Measurements from ENCODE around the gene BCL2L15. TPM values are rescaled to one million over a fixed set of nuclear protein-coding genes. Genes with fewer than 3 reads are reported as not detected.

The BCL2L15 gene
- total RNA-seq, 1 experiment from 2014 or later = 0.17 TPM

GRCh38 chr1:113898241-113898814 lies 10.9 kb upstream of the BCL2L15 start:
- no peak overlapping the region for H3K4me3 Mint-ChIP-seq
- H3K36me3 Mint-ChIP-seq = peaks cover 25% of the 10 kb centered on the region
- ATAC-seq (no peak), DNase-seq (ENCODE audit: low spot score) (no peak)
- no peaks in the 10 kb centered on the region for H3K9me3 Mint-ChIP-seq
- CTCF ChIA-PET = no interaction called here
- no peaks in the 10 kb centered on the region; the same call in 1 of the 2 replicates for H3K4me1 Mint-ChIP-seq
- 0 out of 2 replicates have a peak overlapping the region, but pooled peaks have one; percentile 24 for H3K27ac Mint-ChIP-seq
- H3K27me3 Mint-ChIP-seq (ENCODE audit: low read depth) = no peaks in the 10 kb centered on the region
- POLR2A ChIA-PET = no interaction called here
- TF ChIP-seq, protein P1, sequence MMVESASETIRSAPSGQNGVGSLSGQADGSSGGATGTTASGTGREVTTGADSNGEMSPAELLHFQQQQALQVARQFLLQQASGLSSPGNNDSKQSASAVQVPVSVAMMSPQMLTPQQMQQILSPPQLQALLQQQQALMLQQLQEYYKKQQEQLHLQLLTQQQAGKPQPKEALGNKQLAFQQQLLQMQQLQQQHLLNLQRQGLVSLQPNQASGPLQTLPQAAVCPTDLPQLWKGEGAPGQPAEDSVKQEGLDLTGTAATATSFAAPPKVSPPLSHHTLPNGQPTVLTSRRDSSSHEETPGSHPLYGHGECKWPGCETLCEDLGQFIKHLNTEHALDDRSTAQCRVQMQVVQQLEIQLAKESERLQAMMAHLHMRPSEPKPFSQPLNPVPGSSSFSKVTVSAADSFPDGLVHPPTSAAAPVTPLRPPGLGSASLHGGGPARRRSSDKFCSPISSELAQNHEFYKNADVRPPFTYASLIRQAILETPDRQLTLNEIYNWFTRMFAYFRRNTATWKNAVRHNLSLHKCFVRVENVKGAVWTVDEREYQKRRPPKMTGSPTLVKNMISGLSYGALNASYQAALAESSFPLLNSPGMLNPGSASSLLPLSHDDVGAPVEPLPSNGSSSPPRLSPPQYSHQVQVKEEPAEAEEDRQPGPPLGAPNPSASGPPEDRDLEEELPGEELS (CRISPR knock-in tag; IDR thresholded peaks at IDR 0.05) = no peak
- TF ChIP-seq EMX1 (CRISPR knock-in tag; IDR thresholded peaks at IDR 0.05) = no peak
- TF ChIP-seq, protein P2, sequence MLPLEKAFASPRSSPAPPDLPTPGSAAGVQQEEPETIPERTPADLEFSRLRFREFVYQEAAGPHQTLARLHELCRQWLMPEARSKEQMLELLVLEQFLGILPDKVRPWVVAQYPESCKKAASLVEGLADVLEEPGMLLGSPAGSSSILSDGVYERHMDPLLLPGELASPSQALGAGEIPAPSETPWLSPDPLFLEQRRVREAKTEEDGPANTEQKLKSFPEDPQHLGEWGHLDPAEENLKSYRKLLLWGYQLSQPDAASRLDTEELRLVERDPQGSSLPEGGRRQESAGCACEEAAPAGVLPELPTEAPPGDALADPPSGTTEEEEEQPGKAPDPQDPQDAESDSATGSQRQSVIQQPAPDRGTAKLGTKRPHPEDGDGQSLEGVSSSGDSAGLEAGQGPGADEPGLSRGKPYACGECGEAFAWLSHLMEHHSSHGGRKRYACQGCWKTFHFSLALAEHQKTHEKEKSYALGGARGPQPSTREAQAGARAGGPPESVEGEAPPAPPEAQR (CRISPR knock-in tag; IDR thresholded peaks at IDR 0.05) = no peak
- no peak for TF ChIP-seq ZNF232 (CRISPR knock-in tag; IDR thresholded peaks at IDR 0.05)
- no peak for TF ChIP-seq FOXJ3 (CRISPR knock-in tag; IDR thresholded peaks at IDR 0.05; ENCODE audit: borderline replicate concordance)
- TF ChIP-seq CTCF (IDR thresholded peaks at IDR 0.05) = no peak
- TF ChIP-seq E2F5 (CRISPR knock-in tag; IDR thresholded peaks at IDR 0.05) = no peak
- no peak for TF ChIP-seq ESRRA (CRISPR knock-in tag; IDR thresholded peaks at IDR 0.05; ENCODE audit: borderline replicate concordance)
- TF ChIP-seq E2F1 (CRISPR knock-in tag; IDR thresholded peaks at IDR 0.05) = no peak
- TF ChIP-seq, protein P3, sequence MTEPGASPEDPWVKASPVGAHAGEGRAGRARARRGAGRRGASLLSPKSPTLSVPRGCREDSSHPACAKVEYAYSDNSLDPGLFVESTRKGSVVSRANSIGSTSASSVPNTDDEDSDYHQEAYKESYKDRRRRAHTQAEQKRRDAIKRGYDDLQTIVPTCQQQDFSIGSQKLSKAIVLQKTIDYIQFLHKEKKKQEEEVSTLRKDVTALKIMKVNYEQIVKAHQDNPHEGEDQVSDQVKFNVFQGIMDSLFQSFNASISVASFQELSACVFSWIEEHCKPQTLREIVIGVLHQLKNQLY (CRISPR knock-in tag; IDR thresholded peaks at IDR 0.05) = no peak
- TF ChIP-seq, protein P4, sequence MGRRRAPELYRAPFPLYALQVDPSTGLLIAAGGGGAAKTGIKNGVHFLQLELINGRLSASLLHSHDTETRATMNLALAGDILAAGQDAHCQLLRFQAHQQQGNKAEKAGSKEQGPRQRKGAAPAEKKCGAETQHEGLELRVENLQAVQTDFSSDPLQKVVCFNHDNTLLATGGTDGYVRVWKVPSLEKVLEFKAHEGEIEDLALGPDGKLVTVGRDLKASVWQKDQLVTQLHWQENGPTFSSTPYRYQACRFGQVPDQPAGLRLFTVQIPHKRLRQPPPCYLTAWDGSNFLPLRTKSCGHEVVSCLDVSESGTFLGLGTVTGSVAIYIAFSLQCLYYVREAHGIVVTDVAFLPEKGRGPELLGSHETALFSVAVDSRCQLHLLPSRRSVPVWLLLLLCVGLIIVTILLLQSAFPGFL (CRISPR knock-in tag; IDR thresholded peaks at IDR 0.05; ENCODE audit: borderline replicate concordance) = no peak
- TF ChIP-seq CREB1 (CRISPR knock-in tag; IDR thresholded peaks at IDR 0.05) = no peak

DNA sequence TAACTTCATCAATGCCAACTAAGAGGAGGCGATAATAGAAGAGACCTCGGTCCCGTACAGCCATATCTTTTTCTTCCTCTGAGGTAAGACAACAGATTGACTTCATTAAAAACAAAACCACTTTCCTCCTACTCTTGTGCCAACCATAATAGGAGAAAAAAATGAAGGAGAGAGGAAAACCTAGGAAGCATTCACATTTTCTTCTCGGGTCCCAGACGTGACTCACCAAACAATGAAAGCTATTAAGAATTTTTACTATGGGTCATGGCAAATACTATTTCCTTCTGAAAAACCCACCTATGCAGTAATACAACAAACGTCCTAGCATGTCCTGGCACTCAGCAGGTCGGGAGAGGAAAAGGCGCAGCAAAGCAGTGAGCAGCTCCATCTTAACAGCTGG lies 8.6 kb upstream of the BCL2L15 start:
- Mint-ChIP-seq H3K9me3 (no peaks in the 10 kb centered on the region), H3K36me3 (peaks cover 25% of the 10 kb centered on the region), H3K4me3 (no peak overlapping the region), H3K27me3 (ENCODE audit: low read depth) (no peaks in the 10 kb centered on the region), H3K27ac (no peak overlapping the region), H3K4me1 (no peaks in the 10 kb centered on the region)
- DNase-seq (ENCODE audit: low spot score) = no peak
- no peak for ATAC-seq
- CTCF ChIA-PET = no interaction called here
- POLR2A ChIA-PET = no interaction called here
- TF ChIP-seq RELA (CRISPR knock-in tag; IDR thresholded peaks at IDR 0.05; ENCODE audit: borderline replicate concordance) = no peak
- TF ChIP-seq, protein P5, sequence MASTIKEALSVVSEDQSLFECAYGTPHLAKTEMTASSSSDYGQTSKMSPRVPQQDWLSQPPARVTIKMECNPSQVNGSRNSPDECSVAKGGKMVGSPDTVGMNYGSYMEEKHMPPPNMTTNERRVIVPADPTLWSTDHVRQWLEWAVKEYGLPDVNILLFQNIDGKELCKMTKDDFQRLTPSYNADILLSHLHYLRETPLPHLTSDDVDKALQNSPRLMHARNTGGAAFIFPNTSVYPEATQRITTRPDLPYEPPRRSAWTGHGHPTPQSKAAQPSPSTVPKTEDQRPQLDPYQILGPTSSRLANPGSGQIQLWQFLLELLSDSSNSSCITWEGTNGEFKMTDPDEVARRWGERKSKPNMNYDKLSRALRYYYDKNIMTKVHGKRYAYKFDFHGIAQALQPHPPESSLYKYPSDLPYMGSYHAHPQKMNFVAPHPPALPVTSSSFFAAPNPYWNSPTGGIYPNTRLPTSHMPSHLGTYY (CRISPR knock-in tag; IDR thresholded peaks at IDR 0.05) = no peak
- TF ChIP-seq MYBL2 (CRISPR knock-in tag; IDR thresholded peaks at IDR 0.05) = no peak
- TF ChIP-seq SMAD3 (CRISPR knock-in tag; IDR thresholded peaks at IDR 0.05; ENCODE audit: borderline replicate concordance) = no peak
- TF ChIP-seq NFYB (CRISPR knock-in tag; conservative IDR thresholded peaks at IDR 0.05; ENCODE audit: low read depth) = no peak
- no peak for TF ChIP-seq ESRRA (CRISPR knock-in tag; IDR thresholded peaks at IDR 0.05; ENCODE audit: borderline replicate concordance)
- TF ChIP-seq, protein P1 (CRISPR knock-in tag; IDR thresholded peaks at IDR 0.05) = no peak
- TF ChIP-seq SOX15 (CRISPR knock-in tag; IDR thresholded peaks at IDR 0.05) = no peak
- TF ChIP-seq IRF2 (CRISPR knock-in tag; IDR thresholded peaks at IDR 0.05; ENCODE audit: borderline replicate concordance, low read depth) = no peak
- TF ChIP-seq EMX1 (CRISPR knock-in tag; IDR thresholded peaks at IDR 0.05) = no peak
- no peak for TF ChIP-seq GRHL2 (CRISPR knock-in tag; IDR thresholded peaks at IDR 0.05; ENCODE audit: insufficient replicate concordance, severe bottlenecking)

Measured in WTC11 (cell line).